Measurements from ENCODE around the gene ANXA6. TPM values are rescaled to one million over a fixed set of nuclear protein-coding genes. Genes with fewer than 3 reads are reported as not detected.

The ANXA6 gene
- total RNA-seq, 4 donors from 2014 or later, result 359 to 435 (median 375) TPM

DNA sequence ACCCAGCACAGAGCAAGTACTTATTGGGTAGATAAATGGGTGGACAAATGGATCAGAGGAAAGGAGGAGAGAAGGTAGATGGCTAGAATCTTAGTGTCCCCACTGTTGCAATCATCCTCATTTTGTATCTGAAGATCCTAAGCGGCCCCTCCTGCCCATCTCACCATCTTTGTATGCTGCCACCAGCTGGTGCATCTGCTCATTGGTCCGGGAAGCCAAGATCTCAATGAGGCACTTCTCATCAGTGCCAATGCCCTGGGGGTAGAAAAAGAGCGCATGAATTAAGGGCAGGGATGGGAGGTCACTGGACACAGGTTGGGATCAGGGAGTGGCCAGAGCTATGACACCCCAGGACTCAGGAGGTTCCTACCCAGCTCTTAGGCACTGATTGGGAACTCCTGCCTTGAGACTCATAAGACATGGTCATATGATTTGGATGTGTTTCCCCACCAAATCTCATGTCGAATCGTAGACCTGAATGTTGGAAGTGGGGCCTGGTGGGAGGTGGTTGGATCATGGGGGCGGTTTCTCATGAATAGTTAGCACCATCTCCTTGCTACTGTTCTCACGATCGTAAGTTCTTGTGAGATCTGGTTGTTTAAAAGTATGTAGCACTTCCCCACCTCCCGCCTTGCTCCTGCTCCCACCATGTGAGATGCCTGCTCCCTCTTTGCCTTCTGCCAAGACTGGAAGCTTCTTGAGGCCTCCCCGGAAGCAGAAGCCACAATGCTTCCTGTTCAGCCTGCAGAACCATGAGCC lies 20.3 kb downstream of the ANXA6 start:
- H3K36me3 ChIP-seq, result peaks cover 0 to 88% of the 10 kb centered on the region in 2 donors
- H3K27ac ChIP-seq, result no peak overlapping the region
- ATAC-seq, result no peak
- WGBS, 2 donors (ENCODE audit: low coverage in 1 of 2), result 88 to 97% methylated on average over 5 to 7 of the region's 10 CpGs
- no peaks in the 10 kb centered on the region for H3K27me3 ChIP-seq
- no peak overlapping the region for H3K4me3 ChIP-seq
- TF ChIP-seq POLR2A (IDR thresholded peaks at IDR 0.05) (no peak), POLR2AphosphoS5 (IDR thresholded peaks at IDR 0.05) (no peak), EP300 (IDR thresholded peaks at IDR 0.05) (no peak)
- TF ChIP-seq, protein P1, sequence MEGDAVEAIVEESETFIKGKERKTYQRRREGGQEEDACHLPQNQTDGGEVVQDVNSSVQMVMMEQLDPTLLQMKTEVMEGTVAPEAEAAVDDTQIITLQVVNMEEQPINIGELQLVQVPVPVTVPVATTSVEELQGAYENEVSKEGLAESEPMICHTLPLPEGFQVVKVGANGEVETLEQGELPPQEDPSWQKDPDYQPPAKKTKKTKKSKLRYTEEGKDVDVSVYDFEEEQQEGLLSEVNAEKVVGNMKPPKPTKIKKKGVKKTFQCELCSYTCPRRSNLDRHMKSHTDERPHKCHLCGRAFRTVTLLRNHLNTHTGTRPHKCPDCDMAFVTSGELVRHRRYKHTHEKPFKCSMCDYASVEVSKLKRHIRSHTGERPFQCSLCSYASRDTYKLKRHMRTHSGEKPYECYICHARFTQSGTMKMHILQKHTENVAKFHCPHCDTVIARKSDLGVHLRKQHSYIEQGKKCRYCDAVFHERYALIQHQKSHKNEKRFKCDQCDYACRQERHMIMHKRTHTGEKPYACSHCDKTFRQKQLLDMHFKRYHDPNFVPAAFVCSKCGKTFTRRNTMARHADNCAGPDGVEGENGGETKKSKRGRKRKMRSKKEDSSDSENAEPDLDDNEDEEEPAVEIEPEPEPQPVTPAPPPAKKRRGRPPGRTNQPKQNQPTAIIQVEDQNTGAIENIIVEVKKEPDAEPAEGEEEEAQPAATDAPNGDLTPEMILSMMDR (IDR thresholded peaks at IDR 0.05), result no peak
- H3K9me3 ChIP-seq, result no peaks in the 10 kb centered on the region
- H3K4me1 ChIP-seq, result peaks cover 2 to 21% (median 11%) of the 10 kb centered on the region in 3 donors

DNA sequence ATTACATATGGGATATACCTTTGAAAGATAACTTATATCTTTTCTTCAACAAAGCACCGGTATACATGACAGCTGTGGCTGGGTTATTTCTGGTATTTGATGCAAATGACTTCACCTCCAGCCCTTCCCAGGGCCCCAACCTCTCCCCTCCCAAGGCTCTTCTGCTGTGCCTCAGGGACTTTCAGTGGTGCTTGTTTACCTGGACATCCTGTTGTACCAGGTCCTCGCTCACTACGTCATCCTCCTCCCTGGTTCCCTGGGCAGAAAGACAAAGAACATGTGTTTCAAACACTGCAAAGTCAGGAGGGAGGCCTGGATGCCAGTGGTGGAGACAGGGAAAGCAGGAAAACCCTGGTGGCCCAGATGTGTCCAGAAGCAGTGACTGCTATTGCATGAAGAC lies 23.4 kb downstream of the ANXA6 start:
- Histone ChIP-seq H3K36me3 (peaks cover 0 to 100% of the 10 kb centered on the region in 2 donors), H3K27ac (no peak overlapping the region), H3K4me1 (no peaks in the 10 kb centered on the region), H3K9me3 (no peaks in the 10 kb centered on the region), H3K4me3 (no peak overlapping the region), H3K27me3 (no peaks in the 10 kb centered on the region)
- ATAC-seq, result no peak
- TF ChIP-seq, protein P1 (IDR thresholded peaks at IDR 0.05), result no peak
- no peak for TF ChIP-seq POLR2AphosphoS5 (IDR thresholded peaks at IDR 0.05)
- no peak for TF ChIP-seq POLR2A (IDR thresholded peaks at IDR 0.05)
- TF ChIP-seq EP300 (IDR thresholded peaks at IDR 0.05), result no peak
- WGBS, 2 donors (ENCODE audit: low coverage in 1 of 2), result 55 to 96% methylated on average over 1 to 3 of the region's 3 CpGs

DNA sequence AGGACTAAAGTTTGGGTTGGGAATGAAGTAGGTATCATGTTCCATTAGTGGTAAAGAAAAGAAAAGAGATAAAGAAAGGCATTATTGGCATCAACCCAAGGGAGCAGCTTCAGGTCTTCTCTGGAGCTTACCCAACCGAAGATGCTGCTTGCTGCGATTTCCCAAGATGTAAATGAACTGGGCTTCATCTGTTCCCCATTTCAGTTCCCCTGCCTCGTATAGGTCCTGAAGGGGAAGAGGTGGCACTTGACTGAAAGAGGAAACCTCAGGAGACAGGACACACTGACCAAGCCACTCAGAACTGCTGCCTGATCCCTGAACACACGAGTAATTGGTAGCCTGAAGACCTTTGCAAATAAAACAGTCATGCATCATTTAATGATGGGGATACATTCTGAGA lies 24.6 kb downstream of the ANXA6 start:
- Histone ChIP-seq H3K36me3 (peaks cover 0 to 100% of the 10 kb centered on the region in 2 donors), H3K4me3 (no peak overlapping the region), H3K27ac (no peak overlapping the region), H3K27me3 (no peaks in the 10 kb centered on the region), H3K9me3 (no peaks in the 10 kb centered on the region), H3K4me1 (no peaks in the 10 kb centered on the region)
- no peak for ATAC-seq
- WGBS, 2 donors (ENCODE audit: low coverage in 1 of 2), result 73% methylated on average over 3 of the region's 4 CpGs; no CpG with 5 or more reads in 1 of the 2 donors
- TF ChIP-seq EP300 (IDR thresholded peaks at IDR 0.05), result no peak
- TF ChIP-seq, protein P1 (IDR thresholded peaks at IDR 0.05), result no peak

DNA sequence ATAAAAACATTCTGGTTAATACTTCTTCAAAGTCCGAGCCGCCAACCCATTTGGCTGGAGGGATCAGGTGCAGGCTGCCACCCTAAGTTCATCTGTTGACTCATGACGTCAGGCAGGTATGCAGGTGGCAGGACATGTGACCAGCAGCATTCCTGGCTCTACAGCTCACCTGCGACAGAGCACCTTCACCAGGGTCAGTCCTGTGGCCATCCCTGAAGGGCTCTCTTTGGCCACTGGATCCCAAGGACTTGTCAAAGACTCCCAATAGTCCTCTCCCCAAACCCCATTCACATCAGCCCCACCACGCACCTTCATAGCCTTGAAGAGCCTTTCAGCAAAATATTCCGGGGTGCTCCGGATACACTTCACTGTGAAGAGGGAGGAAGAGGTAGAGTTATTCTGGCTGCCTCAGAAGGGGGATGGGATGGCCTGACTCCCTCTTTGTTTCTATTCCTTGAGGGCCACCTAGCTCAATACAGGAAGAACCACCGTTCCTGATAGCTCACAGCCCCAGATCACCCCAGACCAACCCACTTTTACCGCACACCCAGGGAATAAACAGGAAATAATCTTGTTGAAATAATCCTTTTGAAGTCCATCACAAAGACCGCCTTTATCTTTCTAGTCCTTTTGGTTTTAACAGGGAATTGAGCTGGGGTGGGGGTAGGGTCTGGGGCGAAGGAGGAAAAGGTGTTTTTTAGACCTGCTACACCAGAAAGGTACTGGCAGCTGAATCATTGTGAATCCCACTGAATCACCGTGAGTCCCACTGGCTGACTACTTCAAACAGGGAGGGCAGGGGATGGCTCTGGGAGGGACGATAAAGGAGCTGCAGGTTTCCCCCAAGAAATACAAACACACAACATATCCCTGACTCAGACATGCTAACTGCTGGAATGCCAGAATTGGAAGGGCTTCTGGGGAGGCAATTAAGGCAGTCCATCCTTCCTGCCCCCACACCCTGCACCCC lies 26.4 kb downstream of the ANXA6 start:
- Histone ChIP-seq H3K36me3 (peaks cover 0 to 100% of the 10 kb centered on the region in 2 donors), H3K27me3 (no peaks in the 10 kb centered on the region), H3K27ac (no peak overlapping the region), H3K4me1 (peaks cover 0 to 14% (median 0%) of the 10 kb centered on the region in 3 donors), H3K9me3 (no peaks in the 10 kb centered on the region), H3K4me3 (no peak overlapping the region)
- 74 to 100% methylated on average over 1 to 7 of the region's 13 CpGs for WGBS, 2 donors (ENCODE audit: low coverage in 1 of 2)
- TF ChIP-seq, protein P1 (IDR thresholded peaks at IDR 0.05), result no peak
- no peak for TF ChIP-seq EP300 (IDR thresholded peaks at IDR 0.05)
- TF ChIP-seq POLR2A (IDR thresholded peaks at IDR 0.05), result no peak
- TF ChIP-seq POLR2AphosphoS5 (IDR thresholded peaks at IDR 0.05), result no peak
- ATAC-seq, result no peak

Measured in gastroesophageal sphincter (tissue), 4 donors.